ENCODE measurements around the gene ACAA1. TPM values are rescaled to one million over a fixed set of nuclear protein-coding genes. Genes with fewer than 3 reads are reported as not detected.

ACAA1 gene, protein sequence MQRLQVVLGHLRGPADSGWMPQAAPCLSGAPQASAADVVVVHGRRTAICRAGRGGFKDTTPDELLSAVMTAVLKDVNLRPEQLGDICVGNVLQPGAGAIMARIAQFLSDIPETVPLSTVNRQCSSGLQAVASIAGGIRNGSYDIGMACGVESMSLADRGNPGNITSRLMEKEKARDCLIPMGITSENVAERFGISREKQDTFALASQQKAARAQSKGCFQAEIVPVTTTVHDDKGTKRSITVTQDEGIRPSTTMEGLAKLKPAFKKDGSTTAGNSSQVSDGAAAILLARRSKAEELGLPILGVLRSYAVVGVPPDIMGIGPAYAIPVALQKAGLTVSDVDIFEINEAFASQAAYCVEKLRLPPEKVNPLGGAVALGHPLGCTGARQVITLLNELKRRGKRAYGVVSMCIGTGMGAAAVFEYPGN
- 100 to 1,000 TPM in 1 of 3 donors, 10 to 100 TPM in 2; 79.4 to 101 (median 93.9) TPM for total RNA-seq
- total RNA-seq (2013): 50.9 TPM

DNA sequence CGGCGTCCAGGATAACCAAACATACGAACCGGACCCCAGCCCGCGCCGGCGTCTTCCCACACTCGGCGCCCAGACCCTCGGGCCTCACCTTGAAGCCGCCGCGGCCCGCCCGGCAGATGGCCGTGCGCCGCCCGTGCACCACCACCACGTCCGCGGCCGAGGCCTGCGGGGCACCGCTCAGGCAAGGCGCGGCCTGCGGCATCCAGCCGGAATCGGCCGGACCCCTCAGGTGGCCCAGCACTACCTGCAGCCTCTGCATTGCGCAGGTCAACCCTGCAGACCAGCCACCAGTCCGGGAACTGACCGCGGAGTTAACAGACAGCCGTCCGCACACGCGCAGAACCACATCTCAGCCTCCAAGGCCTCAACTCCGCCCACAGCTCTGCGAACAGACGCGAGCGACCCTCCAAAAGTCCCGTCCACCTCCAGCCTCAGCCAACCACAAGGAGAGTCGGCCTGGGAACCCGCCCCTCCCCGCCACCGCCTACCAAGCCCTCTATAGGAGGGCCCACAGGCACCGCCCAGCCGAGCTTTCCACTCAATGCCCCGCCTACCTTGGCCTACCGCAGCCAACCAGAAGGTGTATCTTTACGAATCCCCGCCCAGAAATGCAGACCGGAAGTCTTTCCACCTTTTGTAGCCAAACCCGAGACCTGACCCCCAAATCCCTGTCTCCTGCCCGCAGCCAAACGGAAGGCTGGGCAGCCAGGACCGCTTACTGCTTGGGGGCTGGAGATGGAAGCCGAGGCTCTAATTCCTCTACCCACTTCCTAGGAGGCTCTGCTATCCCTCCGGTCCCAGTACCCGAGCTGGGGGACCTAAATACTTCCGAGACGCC lies at the start of gene ACAA1:
ACAA1 (minus strand) TSS at position 351 of the 838 bp plus-strand sequence; CDS start at position 259, 92 bp downstream.
- H3K4me1 Mint-ChIP-seq: peaks cover 68 to 70% of the 10 kb centered on the region in 2 donors
- Histone ChIP-seq H3K36me3 (ENCODE audit: control insufficient read depth, insufficient read depth, low read length) (peaks cover 27% of the 10 kb centered on the region), H3K4me3 (ENCODE audit: low read length) (peak within 1 kb of the TSS; percentile 95), H3K9me3 (ENCODE audit: control insufficient read depth, insufficient read depth, low read length) (no peaks in the 10 kb centered on the region), H3K4me1 (ENCODE audit: control insufficient read depth, insufficient read depth, low read length) (peaks cover 55% of the 10 kb centered on the region), H3K27ac (ENCODE audit: low read length) (peak within 1 kb of the TSS; percentile 95), H3K27me3 (ENCODE audit: control insufficient read depth, insufficient read depth, low read length) (no peaks in the 10 kb centered on the region)
- no peaks in the 10 kb centered on the region for H3K36me3 Mint-ChIP-seq
- peak within 1 kb of the TSS; percentile 95 for H3K27ac Mint-ChIP-seq
- under 1% methylated on average over 66 of the region's 66 CpGs for WGBS (ENCODE audit: insufficient coverage)
- DNase-seq: peak; percentile 94 to 98
- no peaks in the 10 kb centered on the region for H3K9me3 Mint-ChIP-seq
- ATAC-seq: peak; percentile 89 to 96 (median 91)
- no peaks in the 10 kb centered on the region for H3K27me3 Mint-ChIP-seq (ENCODE audit: low read depth in 2 of 2)
- TF ChIP-seq, protein P1, sequence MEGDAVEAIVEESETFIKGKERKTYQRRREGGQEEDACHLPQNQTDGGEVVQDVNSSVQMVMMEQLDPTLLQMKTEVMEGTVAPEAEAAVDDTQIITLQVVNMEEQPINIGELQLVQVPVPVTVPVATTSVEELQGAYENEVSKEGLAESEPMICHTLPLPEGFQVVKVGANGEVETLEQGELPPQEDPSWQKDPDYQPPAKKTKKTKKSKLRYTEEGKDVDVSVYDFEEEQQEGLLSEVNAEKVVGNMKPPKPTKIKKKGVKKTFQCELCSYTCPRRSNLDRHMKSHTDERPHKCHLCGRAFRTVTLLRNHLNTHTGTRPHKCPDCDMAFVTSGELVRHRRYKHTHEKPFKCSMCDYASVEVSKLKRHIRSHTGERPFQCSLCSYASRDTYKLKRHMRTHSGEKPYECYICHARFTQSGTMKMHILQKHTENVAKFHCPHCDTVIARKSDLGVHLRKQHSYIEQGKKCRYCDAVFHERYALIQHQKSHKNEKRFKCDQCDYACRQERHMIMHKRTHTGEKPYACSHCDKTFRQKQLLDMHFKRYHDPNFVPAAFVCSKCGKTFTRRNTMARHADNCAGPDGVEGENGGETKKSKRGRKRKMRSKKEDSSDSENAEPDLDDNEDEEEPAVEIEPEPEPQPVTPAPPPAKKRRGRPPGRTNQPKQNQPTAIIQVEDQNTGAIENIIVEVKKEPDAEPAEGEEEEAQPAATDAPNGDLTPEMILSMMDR (IDR thresholded peaks at IDR 0.05): no peak
- peak within 1 kb of the TSS; percentile 99 for H3K4me3 Mint-ChIP-seq
- intact Hi-C loops (cut with micrococcal nuclease): loop anchor here (1.0 to 2.0 kb wide), 2 partner anchors 28 to 1144 kb away; partner anchors contain the start of genes EPM2AIP1, MLH1 and OXSR1

DNA sequence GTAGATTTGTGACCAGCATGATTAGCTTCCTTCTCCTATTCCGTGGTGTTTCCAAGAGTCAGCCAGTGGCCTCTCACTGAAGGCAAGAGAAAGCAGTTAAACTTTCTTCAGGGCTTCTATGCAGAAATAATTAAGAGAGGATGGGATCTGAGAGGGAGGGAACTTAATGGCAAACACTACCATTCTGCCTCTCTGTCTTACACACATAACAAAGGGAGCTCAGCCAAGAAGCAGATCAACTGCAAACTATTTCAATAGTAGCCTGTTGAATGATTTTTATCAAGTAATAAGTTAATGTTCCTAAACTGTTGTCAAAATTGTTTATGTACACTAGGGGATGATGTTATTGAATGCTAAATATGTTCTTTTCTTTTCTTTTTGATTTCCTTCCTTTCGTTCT lies 40.3 kb upstream of the ACAA1 start:
- H3K27me3 Mint-ChIP-seq (ENCODE audit: low read depth in 2 of 2): no peaks in the 10 kb centered on the region
- H3K9me3 Mint-ChIP-seq: no peaks in the 10 kb centered on the region
- intact Hi-C loops (cut with micrococcal nuclease): no loop called here
- Histone ChIP-seq H3K27me3 (ENCODE audit: control insufficient read depth, insufficient read depth, low read length) (no peaks in the 10 kb centered on the region), H3K36me3 (ENCODE audit: control insufficient read depth, insufficient read depth, low read length) (no peaks in the 10 kb centered on the region), H3K4me1 (ENCODE audit: control insufficient read depth, insufficient read depth, low read length) (peaks cover 4% of the 10 kb centered on the region), H3K9me3 (ENCODE audit: control insufficient read depth, insufficient read depth, low read length) (no peaks in the 10 kb centered on the region), H3K27ac (ENCODE audit: low read length) (no peak overlapping the region), H3K4me3 (ENCODE audit: low read length) (no peak overlapping the region)
- peaks cover 37 to 53% of the 10 kb centered on the region in 2 donors for H3K4me1 Mint-ChIP-seq
- WGBS (ENCODE audit: insufficient coverage): 59% methylated on average over 2 of the region's 2 CpGs
- TF ChIP-seq, protein P1 (IDR thresholded peaks at IDR 0.05): no peak
- H3K27ac Mint-ChIP-seq: peak overlapping the region in 1 of 2 donors; percentile 21
- no peak overlapping the region for H3K4me3 Mint-ChIP-seq
- no peaks in the 10 kb centered on the region for H3K36me3 Mint-ChIP-seq
- ATAC-seq (no peak), DNase-seq (no peak)

DNA sequence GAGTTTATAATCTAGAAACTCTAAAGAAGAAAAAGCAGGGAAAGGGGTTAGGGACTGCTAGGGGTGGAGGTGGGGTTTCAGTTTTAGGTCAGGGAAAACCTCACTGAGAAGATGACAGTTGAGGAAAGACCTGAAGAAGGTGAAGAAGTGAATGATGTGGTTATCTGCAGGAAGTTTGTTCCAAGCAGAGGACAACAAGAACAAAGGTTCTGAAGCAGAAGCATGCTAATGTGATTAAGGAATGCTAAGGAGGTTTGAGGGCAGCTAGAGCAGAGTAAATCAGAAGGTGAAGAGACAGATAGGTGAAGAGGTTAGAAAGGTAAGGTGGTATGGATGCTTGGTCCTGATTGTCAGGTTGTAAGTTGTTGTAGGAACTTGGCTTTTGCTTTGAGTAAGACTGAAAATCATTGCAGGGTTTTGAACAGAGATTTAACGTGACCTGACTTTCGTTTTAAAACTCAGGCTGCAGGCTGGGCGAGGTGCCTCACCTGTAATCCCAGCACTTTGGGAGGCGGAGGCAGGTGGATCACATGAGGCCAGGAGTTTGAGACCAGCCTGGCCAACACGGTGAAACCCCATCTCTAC lies 37.0 kb upstream of the ACAA1 start:
- Mint-ChIP-seq H3K36me3 (no peaks in the 10 kb centered on the region), H3K9me3 (no peaks in the 10 kb centered on the region), H3K27me3 (ENCODE audit: low read depth in 2 of 2) (no peaks in the 10 kb centered on the region), H3K4me1 (peaks cover 34 to 57% of the 10 kb centered on the region in 2 donors), H3K4me3 (no peak overlapping the region), H3K27ac (peak overlapping the region in 1 of 2 donors; percentile 4)
- DNase-seq (peak in 1 of 2 donors; percentile 15), ATAC-seq (no peak)
- no peaks in the 10 kb centered on the region for H3K9me3 ChIP-seq (ENCODE audit: control insufficient read depth, insufficient read depth, low read length)
- H3K36me3 ChIP-seq (ENCODE audit: control insufficient read depth, insufficient read depth, low read length): no peaks in the 10 kb centered on the region
- H3K27me3 ChIP-seq (ENCODE audit: control insufficient read depth, insufficient read depth, low read length): no peaks in the 10 kb centered on the region
- WGBS (ENCODE audit: insufficient coverage): 72% methylated on average over 4 of the region's 5 CpGs
- no peak overlapping the region for H3K27ac ChIP-seq (ENCODE audit: low read length)
- no peak overlapping the region for H3K4me3 ChIP-seq (ENCODE audit: low read length)
- peaks cover 4% of the 10 kb centered on the region for H3K4me1 ChIP-seq (ENCODE audit: control insufficient read depth, insufficient read depth, low read length)
- intact Hi-C loops (cut with micrococcal nuclease): no loop called here
- TF ChIP-seq, protein P1 (IDR thresholded peaks at IDR 0.05): no peak
